Astrocyte (in vitro differentiated cells and primary cell): ENCODE data around the gene COL12A1. TPM values are rescaled to one million over a fixed set of nuclear protein-coding genes. Genes with fewer than 3 reads are reported as not detected.

ENCODE experiments used
- DNase-seq: peaks from one replicate; pipeline ENCODE4 v3.0.0-alpha.2; 2010; ENCODE audit warnings: low read depth
- FAIRE-seq: peaks from 2 replicates; lab custom pipeline; 2011; peaks lifted over from hg19 to GRCh38; lab: Jason Lieb, UNC
- H2AFZ ChIP-seq: 2 replicates; pipeline ENCODE4 v1.6.0; 2012; ENCODE audit warnings: low read depth, low read length, inconsistent platforms
- H3K27ac ChIP-seq: 2 replicates; pipeline ENCODE4 v1.5.1; 2011; ENCODE audit warnings: low read depth, low read length, inconsistent platforms
- H3K27me3 ChIP-seq: 2 replicates; pipeline ENCODE4 v1.6.0; 2011; ENCODE audit warnings: low read length, inconsistent platforms; ENCODE audit not compliant: insufficient read depth
- H3K36me3 ChIP-seq: 2 replicates; pipeline ENCODE4 v1.5.1; 2011; ENCODE audit warnings: low read length, inconsistent platforms; ENCODE audit not compliant: insufficient read depth
- H3K4me1 ChIP-seq: 2 replicates; pipeline ENCODE4 v1.5.1; 2011; ENCODE audit warnings: low read length, inconsistent platforms; ENCODE audit not compliant: insufficient read depth
- H3K4me2 ChIP-seq: 2 replicates; pipeline ENCODE4 v1.6.0; 2012; ENCODE audit warnings: low read length, inconsistent platforms
- H3K4me3 ChIP-seq: 2 replicates; pipeline ENCODE4 v1.5.1; 2011; ENCODE audit warnings: low read depth, mild to moderate bottlenecking, low read length, inconsistent platforms; ENCODE audit not compliant: insufficient read depth
- H3K79me2 ChIP-seq: 2 replicates; pipeline ENCODE4 v1.6.0; 2012; ENCODE audit warnings: mild to moderate bottlenecking, low read length, inconsistent platforms; ENCODE audit not compliant: insufficient read depth
- H3K9ac ChIP-seq: 2 replicates; pipeline ENCODE4 v1.6.0; 2012; ENCODE audit warnings: mild to moderate bottlenecking, low read length, inconsistent platforms
- H3K9me3 ChIP-seq: 2 replicates; pipeline ENCODE4 v1.5.1; 2012; ENCODE audit warnings: low read depth, mild to moderate bottlenecking, low read length, inconsistent platforms; ENCODE audit not compliant: insufficient read depth
- H4K20me1 ChIP-seq: 2 replicates; pipeline ENCODE4 v1.6.0; 2012; ENCODE audit warnings: low read length, inconsistent platforms; ENCODE audit not compliant: insufficient read depth
- H3K27ac Mint-ChIP-seq: one replicate; pipeline ENCODE4 v1.8.0; 2021; ENCODE audit warnings: mild to moderate bottlenecking, mixed read lengths; ENCODE audit not compliant: unreplicated experiment
- H3K27me3 Mint-ChIP-seq: one replicate; pipeline ENCODE4 v1.8.0; 2021; ENCODE audit warnings: low read depth, mixed read lengths; ENCODE audit not compliant: unreplicated experiment
- H3K36me3 Mint-ChIP-seq: one replicate; pipeline ENCODE4 v1.8.0; 2021; ENCODE audit warnings: low read depth, mixed read lengths; ENCODE audit not compliant: unreplicated experiment
- H3K4me1 Mint-ChIP-seq: one replicate; pipeline ENCODE4 v1.8.0; 2021; ENCODE audit warnings: low read depth, mixed read lengths; ENCODE audit not compliant: unreplicated experiment
- H3K4me3 Mint-ChIP-seq: one replicate; pipeline ENCODE4 v1.8.0; 2021; ENCODE audit warnings: mild to moderate bottlenecking, moderate library complexity, mixed read lengths; ENCODE audit not compliant: unreplicated experiment
- H3K9me3 Mint-ChIP-seq: one replicate; pipeline ENCODE4 v1.8.0; 2021; ENCODE audit warnings: mild to moderate bottlenecking, mixed read lengths; ENCODE audit not compliant: unreplicated experiment
- CTCF ChIP-seq: IDR thresholded peaks from 2 replicates; pipeline ENCODE4 v1.5.1; 2011; ENCODE audit warnings: low read depth, mild to moderate bottlenecking, inconsistent platforms, low read length, moderate library complexity; ENCODE audit not compliant: insufficient read depth
- EZH2 ChIP-seq: IDR thresholded peaks from 2 replicates; pipeline ENCODE4 v1.6.1; 2012; ENCODE audit warnings: mild to moderate bottlenecking, low read length, inconsistent platforms; ENCODE audit not compliant: insufficient read depth
- total RNA-seq: library from RNA; stranded (reverse); gene quantifications from 2 replicates; pipeline ENCODE4 v1.2.1, GENCODE V29; 2021

Gene COL12A1
- total RNA-seq, 1 donor from 2014 or later = 106 TPM

GRCh38 chr6:75109022-75109421 lies 96.8 kb downstream of the COL12A1 start:
- Histone ChIP-seq H3K4me2 (no peak overlapping the region), H3K36me3 (peaks cover 21% of the 10 kb centered on the region), H4K20me1 (no peaks in the 10 kb centered on the region), H3K79me2 (no peaks in the 10 kb centered on the region), H2AFZ (no peak overlapping the region), H3K27ac (no peak overlapping the region), H3K4me1 (no peaks in the 10 kb centered on the region), H3K9me3 (no peaks in the 10 kb centered on the region), H3K9ac (no peak overlapping the region), H3K27me3 (no peaks in the 10 kb centered on the region), H3K4me3 (no peak overlapping the region)
- TF ChIP-seq EZH2 (no peak), CTCF (no peak)
- FAIRE-seq (no peak), DNase-seq (no peak)
- H3K4me3 Mint-ChIP-seq = no peak overlapping the region
- no peak overlapping the region for H3K27ac Mint-ChIP-seq
- H3K9me3 Mint-ChIP-seq = no peaks in the 10 kb centered on the region
- H3K4me1 Mint-ChIP-seq = peaks cover 4% of the 10 kb centered on the region
- H3K27me3 Mint-ChIP-seq = no peaks in the 10 kb centered on the region
- H3K36me3 Mint-ChIP-seq = peaks cover 4% of the 10 kb centered on the region

GRCh38 chr6:75108333-75108974 lies 97.4 kb downstream of the COL12A1 start:
- TF ChIP-seq CTCF = no peak
- TF ChIP-seq EZH2 = no peak
- FAIRE-seq (no peak), DNase-seq (no peak)
- H3K4me1 Mint-ChIP-seq = peaks cover 2% of the 10 kb centered on the region
- H3K79me2 ChIP-seq = no peaks in the 10 kb centered on the region
- H3K9me3 Mint-ChIP-seq = no peaks in the 10 kb centered on the region
- H3K36me3 ChIP-seq = peaks cover 21% of the 10 kb centered on the region
- no peak overlapping the region for H3K4me2 ChIP-seq
- no peaks in the 10 kb centered on the region for H3K9me3 ChIP-seq
- no peaks in the 10 kb centered on the region for H3K4me1 ChIP-seq
- H3K36me3 Mint-ChIP-seq = peaks cover 3% of the 10 kb centered on the region
- H3K27me3 Mint-ChIP-seq = no peaks in the 10 kb centered on the region
- H3K27ac Mint-ChIP-seq = no peak overlapping the region
- H3K27ac ChIP-seq = no peak overlapping the region
- H3K4me3 Mint-ChIP-seq = no peak overlapping the region
- no peaks in the 10 kb centered on the region for H4K20me1 ChIP-seq
- no peak overlapping the region for H3K9ac ChIP-seq
- H3K27me3 ChIP-seq = no peaks in the 10 kb centered on the region
- H2AFZ ChIP-seq = no peak overlapping the region
- H3K4me3 ChIP-seq = no peak overlapping the region

GRCh38 chr6:75107913-75108312 lies 97.9 kb downstream of the COL12A1 start:
- Mint-ChIP-seq H3K4me1 (peaks cover 1% of the 10 kb centered on the region), H3K27ac (no peak overlapping the region)

More at GRCh38 chr6:75107913-75108312, 97.9 kb downstream of the COL12A1 start:
- DNase-seq = no peak
- FAIRE-seq = no peak
- H3K9me3 Mint-ChIP-seq = no peaks in the 10 kb centered on the region
- H3K27me3 Mint-ChIP-seq = no peaks in the 10 kb centered on the region
- H3K9me3 ChIP-seq = no peaks in the 10 kb centered on the region
- H3K4me2 ChIP-seq = no peak overlapping the region
- TF ChIP-seq CTCF (no peak), EZH2 (no peak)
- H3K27ac ChIP-seq = no peak overlapping the region
- H3K9ac ChIP-seq = no peak overlapping the region
- no peak overlapping the region for H2AFZ ChIP-seq
- H3K36me3 ChIP-seq = peaks cover 21% of the 10 kb centered on the region
- no peaks in the 10 kb centered on the region for H4K20me1 ChIP-seq
- H3K4me1 ChIP-seq = no peaks in the 10 kb centered on the region
- no peaks in the 10 kb centered on the region for H3K79me2 ChIP-seq
- H3K36me3 Mint-ChIP-seq = peaks cover 2% of the 10 kb centered on the region
- no peaks in the 10 kb centered on the region for H3K27me3 ChIP-seq
- H3K4me3 Mint-ChIP-seq = no peak overlapping the region
- H3K4me3 ChIP-seq = no peak overlapping the region
